ES-I3 (cell line): ENCODE results near the gene GLB1L.
A peak's percentile ranks its signal among the peaks of the same experiment; 100 is the strongest.
"Not testable (repeated sequence)": the region's sequence is repeated elsewhere in the genome, so short reads cannot be mapped to it uniquely, and the experiment has no call there.

Source experiments
- H3K36me3 ChIP-seq: 2 replicates; pipeline ENCODE4 v1.6.1; 2013; ENCODE audit warnings: mild to moderate bottlenecking, low read length, control low read depth, moderate library complexity; ENCODE audit not compliant: insufficient read depth
- H3K4me1 ChIP-seq: 2 replicates; pipeline ENCODE4 v1.6.1; 2013; ENCODE audit warnings: mild to moderate bottlenecking, control low read depth, low read length; ENCODE audit not compliant: insufficient read depth
- H3K9ac ChIP-seq: 2 replicates; pipeline ENCODE4 v1.6.1; 2013; ENCODE audit warnings: low read depth, mild to moderate bottlenecking, low read length, moderate library complexity
- H3K9me3 ChIP-seq: 2 replicates; pipeline ENCODE4 v1.6.1; 2013; ENCODE audit warnings: mild to moderate bottlenecking, low read length, moderate library complexity; ENCODE audit not compliant: control insufficient read depth, insufficient read depth

GLB1L gene

GRCh38 chr2:219273937-219274336, 28.7 kb upstream of the GLB1L start:
- H3K9ac ChIP-seq, result peak overlapping the region; percentile 7; the same call in 1 of the 2 replicates
- H3K4me1 ChIP-seq, result peaks cover 30% of the 10 kb centered on the region
- H3K36me3 ChIP-seq, result no peaks in the 10 kb centered on the region
- H3K9me3 ChIP-seq, result no peaks in the 10 kb centered on the region

GRCh38 chr2:219272995-219273394, 27.8 kb upstream of the GLB1L start:
- Histone ChIP-seq H3K9ac (no peak overlapping the region), H3K4me1 (peaks cover 22% of the 10 kb centered on the region), H3K36me3 (no peaks in the 10 kb centered on the region), H3K9me3 (no peaks in the 10 kb centered on the region)

GRCh38 chr2:219272356-219272755, 27.1 kb upstream of the GLB1L start:
- H3K9me3 ChIP-seq, result no peaks in the 10 kb centered on the region
- peaks cover 18% of the 10 kb centered on the region; the same call in 1 of the 2 replicates for H3K4me1 ChIP-seq
- H3K9ac ChIP-seq, result no peak overlapping the region
- H3K36me3 ChIP-seq, result no peaks in the 10 kb centered on the region

- Histone ChIP-seq H3K36me3 (no peaks in the 10 kb centered on the region), H3K9ac (no peak overlapping the region), H3K9me3 (no peaks in the 10 kb centered on the region), H3K4me1 (peaks cover 15% of the 10 kb centered on the region; the same call in 1 of the 2 replicates)
Measured at GRCh38 chr2:219271021-219271420, 25.8 kb upstream of the GLB1L start.

- Histone ChIP-seq H3K9me3 (no peaks in the 10 kb centered on the region), H3K4me1 (peaks cover 14% of the 10 kb centered on the region; the same call in 1 of the 2 replicates), H3K9ac (no peak overlapping the region), H3K36me3 (no peaks in the 10 kb centered on the region)
Measured at GRCh38 chr2:219270055-219270372, 24.8 kb upstream of the GLB1L start.

- H3K9me3 ChIP-seq, result no peaks in the 10 kb centered on the region
- H3K36me3 ChIP-seq, result no peaks in the 10 kb centered on the region
- no peak overlapping the region for H3K9ac ChIP-seq
- peaks cover 9% of the 10 kb centered on the region; the same call in 1 of the 2 replicates for H3K4me1 ChIP-seq
Measured at GRCh38 chr2:219269362-219270054, 24.3 kb upstream of the GLB1L start.

GRCh38 chr2:219268294-219268693, 23.1 kb upstream of the GLB1L start:
- no peak overlapping the region for H3K9ac ChIP-seq
- H3K36me3 ChIP-seq, result no peaks in the 10 kb centered on the region
- H3K4me1 ChIP-seq, result no peaks in the 10 kb centered on the region
- no peaks in the 10 kb centered on the region for H3K9me3 ChIP-seq

GRCh38 chr2:219266886-219267285, 21.6 kb upstream of the GLB1L start:
- H3K9me3 ChIP-seq, result no peaks in the 10 kb centered on the region
- H3K36me3 ChIP-seq, result no peaks in the 10 kb centered on the region
- H3K4me1 ChIP-seq, result no peaks in the 10 kb centered on the region
- no peak overlapping the region for H3K9ac ChIP-seq

- no peak overlapping the region for H3K9ac ChIP-seq
- no peaks in the 10 kb centered on the region for H3K9me3 ChIP-seq
- no peaks in the 10 kb centered on the region for H3K36me3 ChIP-seq
- no peaks in the 10 kb centered on the region; the same call in 1 of the 2 replicates for H3K4me1 ChIP-seq
Measured at GRCh38 chr2:219266232-219266631, 21.0 kb upstream of the GLB1L start.

- Histone ChIP-seq H3K4me1 (no peaks in the 10 kb centered on the region; the same call in 1 of the 2 replicates), H3K9ac (no peak overlapping the region), H3K36me3 (no peaks in the 10 kb centered on the region), H3K9me3 (no peaks in the 10 kb centered on the region)
Measured at GRCh38 chr2:219261024-219261855, 16.0 kb upstream of the GLB1L start.

GRCh38 chr2:219258942-219259341, 13.7 kb upstream of the GLB1L start:
- not testable (repeated sequence) for H3K4me1 ChIP-seq, H3K9ac ChIP-seq, H3K36me3 ChIP-seq, H3K9me3 ChIP-seq

- Histone ChIP-seq H3K9ac (peak overlapping the region; percentile 56; the same call in 1 of the 2 replicates), H3K36me3 (no peaks in the 10 kb centered on the region), H3K4me1 (peaks cover 12% of the 10 kb centered on the region; the same call in 1 of the 2 replicates), H3K9me3 (no peaks in the 10 kb centered on the region)
Measured at GRCh38 chr2:219254590-219255201, 9.5 kb upstream of the GLB1L start.

GRCh38 chr2:219253753-219254589, 8.7 kb upstream of the GLB1L start, which contains the start of gene TUBA4A:
TUBA4A (minus strand) TSS chr2:219253918; CDS start chr2:219253858, 60 bp downstream.
- Histone ChIP-seq H3K9me3 (no peaks in the 10 kb centered on the region), H3K9ac (peak within 1 kb of the TSS; percentile 56; the same call in 1 of the 2 replicates), H3K4me1 (peaks cover 19% of the 10 kb centered on the region), H3K36me3 (no peaks in the 10 kb centered on the region)
